GM23248 (cell line): Measurements from ENCODE around the gene OCIAD1. TPM values are rescaled to one million over a fixed set of nuclear protein-coding genes. Genes with fewer than 3 reads are reported as not detected.

Source experiments
- DNase-seq: peaks from one replicate; pipeline ENCODE4 v3.0.0-alpha.2; 2015
- H2AFZ ChIP-seq: fragments of 200-600 bp; sonication (generic); 2 replicates; pipeline ENCODE4 v1.6.1; 2016; ENCODE audit warnings: antibody characterized with exemption
- H3F3A ChIP-seq: fragments of 200-600 bp; sonication (generic); 2 replicates; pipeline ENCODE4 v1.6.1; 2016; ENCODE audit warnings: mild to moderate bottlenecking, antibody characterized with exemption, mixed run types; ENCODE audit not compliant: insufficient read depth
- H3K27ac ChIP-seq: fragments of 200-600 bp; sonication (generic); 2 replicates; pipeline ENCODE4 v1.5.1; 2016; ENCODE audit warnings: mild to moderate bottlenecking
- H3K27me3 ChIP-seq: fragments of 200-600 bp; sonication (generic); replicated peaks from 2 replicates; pipeline ENCODE4 v1.6.1; 2016; ENCODE audit warnings: mild to moderate bottlenecking; ENCODE audit not compliant: insufficient read depth
- H3K36me3 ChIP-seq: fragments of 200-600 bp; sonication (generic); 2 replicates; pipeline ENCODE4 v1.6.1; 2016; ENCODE audit warnings: low read depth, mild to moderate bottlenecking
- H3K4me1 ChIP-seq: fragments of 200-600 bp; sonication (generic); 2 replicates; pipeline ENCODE4 v1.6.1; 2016; ENCODE audit warnings: mild to moderate bottlenecking; ENCODE audit not compliant: insufficient read depth
- H3K4me2 ChIP-seq: fragments of 200-600 bp; sonication (generic); one replicate; pipeline ENCODE4 v1.6.1; 2016; ENCODE audit warnings: mild to moderate bottlenecking; ENCODE audit not compliant: unreplicated experiment
- H3K4me3 ChIP-seq: fragments of 200-600 bp; sonication (generic); 2 replicates; pipeline ENCODE4 v1.5.1; 2016; ENCODE audit warnings: mild to moderate bottlenecking
- H3K79me2 ChIP-seq: fragments of 200-600 bp; sonication (generic); 2 replicates; pipeline ENCODE4 v1.6.1; 2016; ENCODE audit warnings: mild to moderate bottlenecking; ENCODE audit not compliant: insufficient read depth
- H3K9ac ChIP-seq: fragments of 200-600 bp; sonication (generic); 2 replicates; pipeline ENCODE4 v1.6.1; 2016; ENCODE audit warnings: mild to moderate bottlenecking
- H3K9me2 ChIP-seq: fragments of 200-600 bp; sonication (generic); 2 replicates; pipeline ENCODE4 v1.6.1; 2016; ENCODE audit warnings: mixed run types, mild to moderate bottlenecking, moderate library complexity; ENCODE audit not compliant: insufficient read depth
- H3K9me3 ChIP-seq: fragments of 200-600 bp; sonication (generic); one replicate; pipeline ENCODE4 v1.6.1; 2017; ENCODE audit warnings: low read depth
- H4K20me1 ChIP-seq: fragments of 200-600 bp; sonication (generic); 2 replicates; pipeline ENCODE4 v1.6.0; 2016; ENCODE audit not compliant: insufficient read depth
- EZH2 ChIP-seq: fragments of 200-600 bp; sonication (generic); IDR thresholded peaks from 2 replicates; pipeline ENCODE4 v1.6.1; 2018; ENCODE audit warnings: antibody characterized with exemption, mild to moderate bottlenecking; ENCODE audit not compliant: insufficient read depth, poor library complexity, severe bottlenecking
- EZH2phosphoT487 ChIP-seq: fragments of 200-600 bp; sonication (generic); IDR thresholded peaks from 2 replicates; pipeline ENCODE4 v1.6.1; 2018; ENCODE audit warnings: antibody characterized with exemption, moderate library complexity, mild to moderate bottlenecking, low read depth; ENCODE audit not compliant: insufficient read depth
- in situ Hi-C: fragments of 300-500 bp; cut with MboI; formaldehyde crosslinking; loops from 2 replicates; pipeline ENCODE4 v1.15.0; 2020
- polyA plus RNA-seq: library from polyadenylated mRNA; unstranded; fragments of >200 nt; fragmentation: Nextera tagmentation; extraction: Ambion mirVana; gene quantifications from 2 replicates; pipeline ENCODE4 v1.2.1, GENCODE V29; 2016
- total RNA-seq: library from RNA; depleted of rRNA; stranded (reverse); fragments of >200 nt; shearing (Covaris generic); gene quantifications from 2 replicates; pipeline ENCODE4 v1.2.3, GENCODE V29; 2014; rRNA removed

Gene OCIAD1
- total and polyA plus RNA-seq, 2 experiments from 2014 or later, result 88.9 to 151 TPM

DNA sequence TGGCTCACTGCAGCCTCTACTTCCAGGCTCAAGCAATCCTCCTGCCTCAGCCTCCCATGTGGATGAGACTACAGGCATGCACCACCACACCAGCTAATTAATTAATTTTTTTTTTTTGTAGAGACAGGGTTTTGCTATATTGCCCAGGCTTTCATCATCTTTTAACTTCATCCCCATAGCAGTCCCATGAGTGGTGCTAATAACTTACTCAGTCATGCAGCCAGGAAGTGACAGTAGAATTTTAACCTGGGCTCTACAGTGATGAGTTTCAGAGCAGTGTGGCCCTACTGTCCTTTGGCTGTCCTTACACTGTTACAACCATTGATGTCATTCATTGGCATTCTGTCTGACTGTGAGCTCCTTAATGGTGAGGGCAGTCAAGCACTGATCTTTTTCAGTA, 79.6 kb downstream of the OCIAD1 start:
- Histone ChIP-seq H3F3A (peaks cover 25% of the 10 kb centered on the region), H3K27ac (no peak overlapping the region), H3K4me1 (peaks cover 21% of the 10 kb centered on the region), H3K4me2 (no peak overlapping the region), H3K79me2 (no peaks in the 10 kb centered on the region), H3K27me3 (no peaks in the 10 kb centered on the region), H2AFZ (no peak overlapping the region), H4K20me1 (no peaks in the 10 kb centered on the region), H3K9me2 (no peaks in the 10 kb centered on the region), H3K9me3 (no peaks in the 10 kb centered on the region), H3K9ac (no peak overlapping the region), H3K4me3 (no peak overlapping the region), H3K36me3 (no peaks in the 10 kb centered on the region)
- in situ Hi-C loops, result no loop called here
- DNase-seq, result no peak
- TF ChIP-seq EZH2, result no peak
- no peak for TF ChIP-seq EZH2phosphoT487

Other genes with a start within 250 kb of the OCIAD1 start
- gene FRYL, start 50.8 kb upstream of the OCIAD1 start, total RNA-seq, result 28.4 and 34.7 TPM in 2 replicates
- 12.4 and 16.6 TPM in 2 replicates for gene FRYL, start 50.8 kb upstream of the OCIAD1 start, polyA plus RNA-seq
- gene OCIAD2, start 75.7 kb downstream of the OCIAD1 start, total RNA-seq, result 1.1 and 1.7 TPM in 2 replicates
- 35.0 TPM in 2 replicates for gene OCIAD2, start 75.7 kb downstream of the OCIAD1 start, polyA plus RNA-seq
- not detected in 2 replicates for gene CWH43, start 155.2 kb downstream of the OCIAD1 start, total RNA-seq
- not detected in 2 replicates for gene CWH43, start 155.2 kb downstream of the OCIAD1 start, polyA plus RNA-seq